GM19395 (cell line): ENCODE data around the gene MAP4K5.
"Not testable (repeated sequence)": the region's sequence is repeated elsewhere in the genome, so short reads cannot be mapped to it uniquely, and the experiment has no call there.

Experiments
- ATAC-seq: cut with Tn5 transposase; IDR thresholded peaks from one replicate; pipeline ENCODE4 v1.9.1; 2021; ENCODE audit warnings: mild to moderate bottlenecking, moderate library complexity; ENCODE audit not compliant: unreplicated experiment

MAP4K5 gene

DNA sequence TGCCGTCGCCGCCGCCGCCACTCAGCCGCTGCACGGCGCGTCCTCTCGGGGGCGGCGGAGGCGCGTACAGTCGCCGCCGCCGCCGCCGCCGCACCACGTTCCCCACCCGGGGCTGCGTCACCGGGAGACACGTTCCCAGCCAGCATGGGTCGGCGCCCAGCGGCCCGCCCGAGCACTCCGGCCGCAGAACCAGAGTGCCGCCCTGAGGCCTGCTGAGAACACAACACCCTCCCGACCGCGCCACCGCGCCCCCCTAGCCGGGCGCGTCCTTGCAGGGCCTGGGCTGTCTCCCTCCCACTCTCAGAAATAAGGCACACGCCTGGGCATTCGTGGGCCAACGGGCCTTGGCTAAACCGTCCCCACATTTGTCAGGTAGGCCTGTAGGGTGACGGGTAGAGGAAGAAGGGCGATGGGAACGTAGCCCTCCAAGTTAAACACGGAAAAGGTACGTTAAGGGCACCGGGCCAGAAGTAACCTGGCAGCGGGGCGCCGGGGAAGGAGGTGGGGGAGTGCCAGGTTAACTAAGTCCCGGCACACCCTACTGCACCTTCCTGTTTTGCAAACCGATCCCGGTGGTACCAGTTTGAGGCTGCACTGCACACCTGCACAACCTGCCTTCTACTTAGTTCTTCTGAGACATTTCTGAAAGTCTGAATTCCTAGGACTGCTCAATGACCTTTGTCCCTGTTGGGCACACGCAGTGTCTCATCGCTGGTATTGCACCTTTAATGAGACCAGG lies at the start of gene MAP4K5:
Gene MAP4K5 (minus strand): TSS at position 68 of the 739 bp plus-strand sequence. CDS start 520 bp downstream, outside the sequence.
- ATAC-seq: peak; percentile 92

DNA sequence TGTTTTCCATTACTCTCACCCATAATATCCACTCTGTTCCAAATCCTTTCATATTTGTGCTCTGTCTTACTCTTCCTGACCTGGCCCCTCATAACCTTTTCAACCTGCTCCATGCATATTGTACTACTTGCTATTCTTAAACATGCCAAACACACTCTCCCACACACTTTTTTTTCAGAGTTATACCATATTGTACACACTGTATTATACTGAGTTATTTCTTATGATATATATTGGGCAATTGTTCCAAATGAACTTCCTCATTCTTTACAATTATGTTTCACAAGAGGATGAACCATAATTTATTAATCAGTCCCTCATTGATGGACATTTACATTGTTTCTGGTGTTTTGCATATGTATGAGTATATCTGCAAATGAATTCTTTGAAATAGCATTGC lies 46.1 kb upstream of the MAP4K5 start:
- ATAC-seq: no peak

DNA sequence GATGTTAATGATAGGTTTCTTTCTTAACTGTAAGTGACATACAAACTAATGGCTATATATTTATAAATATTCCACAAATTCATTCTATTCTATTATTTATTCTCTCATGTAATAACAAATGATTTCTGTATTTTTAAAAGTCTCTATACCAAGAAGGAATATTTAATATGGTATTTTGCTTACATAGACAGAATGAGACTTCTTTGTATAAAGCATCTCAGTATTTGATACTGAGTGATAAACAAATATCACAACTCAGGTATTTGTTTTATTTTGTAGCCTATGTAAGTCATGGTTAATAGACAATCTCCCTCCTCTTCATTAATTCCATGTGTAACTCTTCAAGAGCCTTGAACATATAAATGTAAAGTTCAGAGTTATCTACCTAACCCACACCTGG lies 45.6 kb upstream of the MAP4K5 start:
- ATAC-seq: no peak

DNA sequence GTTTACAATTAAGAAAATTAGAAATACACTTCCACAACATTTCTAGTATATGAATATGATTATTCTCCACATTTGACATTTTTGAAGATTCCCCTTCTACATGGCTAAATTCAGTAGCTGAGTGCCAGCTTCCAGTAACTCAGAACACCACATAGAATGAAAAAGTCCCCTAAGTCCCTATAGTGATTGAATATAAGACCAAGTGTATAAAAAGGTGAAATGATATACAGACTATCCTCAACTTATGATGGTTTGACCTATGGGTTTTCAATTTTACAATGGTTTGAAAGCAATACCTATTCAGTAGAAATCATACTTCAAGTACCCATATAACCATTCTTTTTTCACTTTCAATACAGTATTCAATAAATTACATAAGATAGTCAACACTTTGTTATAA lies 43.4 kb upstream of the MAP4K5 start:
- ATAC-seq: no peak

DNA sequence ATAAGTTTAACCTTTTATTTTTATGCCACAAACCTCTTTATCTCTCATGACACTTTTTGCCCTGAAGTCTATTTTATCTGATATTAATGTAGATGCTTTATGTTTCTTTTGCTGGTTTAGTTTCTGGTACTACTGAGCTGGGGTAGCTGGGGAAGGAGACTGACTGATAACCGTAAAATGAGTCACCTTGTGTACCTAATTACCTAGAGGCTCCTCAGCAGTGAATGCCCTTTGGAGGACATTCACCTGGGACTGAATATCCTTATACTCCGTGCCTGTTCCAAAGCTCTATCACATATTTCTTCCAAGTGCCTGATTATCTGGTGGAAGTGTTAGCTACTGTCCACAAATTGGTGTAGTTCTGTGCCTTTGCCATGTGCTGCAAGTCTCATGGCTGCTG lies 41.5 kb upstream of the MAP4K5 start:
- ATAC-seq: no peak

DNA sequence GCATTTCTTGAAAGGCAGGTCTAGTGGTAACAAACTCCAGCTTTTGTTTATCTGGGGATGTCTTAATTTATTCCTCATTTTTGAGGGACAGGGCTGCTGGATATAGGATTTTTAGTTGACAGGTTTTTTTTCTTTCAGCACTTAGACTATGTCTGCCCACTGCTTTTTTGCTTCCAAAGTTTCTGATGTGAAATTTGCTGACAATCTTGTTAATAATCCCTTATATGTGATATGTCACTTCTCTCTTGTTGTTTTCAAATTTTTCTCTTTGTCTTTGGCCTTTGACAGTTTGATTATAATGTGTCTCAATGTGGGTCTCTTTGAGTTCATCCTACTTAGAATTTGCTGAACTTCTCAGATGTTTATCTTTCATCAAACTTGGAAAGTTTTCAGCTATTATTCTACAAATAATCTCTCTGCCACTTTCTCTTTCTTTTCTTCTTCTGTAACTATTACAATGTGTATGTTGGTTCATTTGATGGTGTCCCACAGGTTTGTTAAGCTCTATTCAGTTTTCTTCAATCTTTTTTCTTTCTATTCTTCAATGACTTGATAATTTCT lies 37.4 kb upstream of the MAP4K5 start:
- ATAC-seq: no peak

DNA sequence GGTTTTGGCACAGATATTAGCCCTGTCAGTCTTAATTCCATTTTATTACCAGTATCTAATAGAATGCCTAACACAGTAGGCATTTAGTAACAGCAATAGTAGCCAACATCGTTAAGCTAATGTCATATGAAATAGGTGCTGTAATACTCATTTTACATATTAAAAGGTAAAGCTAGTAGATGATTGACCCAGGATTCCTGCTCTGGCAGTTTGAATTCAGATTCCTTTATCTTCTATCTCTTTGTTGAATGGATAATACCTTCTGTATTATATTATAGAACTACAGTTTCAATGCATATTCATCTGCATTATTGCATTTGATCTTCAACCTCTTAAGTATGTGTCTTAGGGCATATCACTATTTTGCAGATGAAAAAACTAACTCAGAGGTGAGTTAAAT lies 30.5 kb upstream of the MAP4K5 start:
- ATAC-seq: no peak

DNA sequence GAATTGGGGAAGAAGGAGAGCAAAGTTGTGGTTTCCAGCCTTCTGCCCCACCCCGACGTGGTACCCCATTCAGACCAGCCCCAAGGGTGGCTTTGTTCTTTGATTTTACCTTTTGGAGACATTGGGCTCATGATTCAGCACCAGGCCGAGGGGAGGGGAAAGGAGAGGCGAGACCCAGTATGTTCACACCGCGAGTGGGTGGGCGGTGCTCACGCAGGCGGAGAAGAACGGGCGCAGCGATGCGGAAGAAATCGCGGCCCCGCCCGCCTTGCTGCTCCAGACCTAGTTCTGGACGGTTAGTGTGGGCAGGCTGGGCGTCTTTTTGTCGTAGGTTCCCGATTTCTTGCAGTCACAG lies 28.5 kb upstream of the MAP4K5 start:
- no peak for ATAC-seq

DNA sequence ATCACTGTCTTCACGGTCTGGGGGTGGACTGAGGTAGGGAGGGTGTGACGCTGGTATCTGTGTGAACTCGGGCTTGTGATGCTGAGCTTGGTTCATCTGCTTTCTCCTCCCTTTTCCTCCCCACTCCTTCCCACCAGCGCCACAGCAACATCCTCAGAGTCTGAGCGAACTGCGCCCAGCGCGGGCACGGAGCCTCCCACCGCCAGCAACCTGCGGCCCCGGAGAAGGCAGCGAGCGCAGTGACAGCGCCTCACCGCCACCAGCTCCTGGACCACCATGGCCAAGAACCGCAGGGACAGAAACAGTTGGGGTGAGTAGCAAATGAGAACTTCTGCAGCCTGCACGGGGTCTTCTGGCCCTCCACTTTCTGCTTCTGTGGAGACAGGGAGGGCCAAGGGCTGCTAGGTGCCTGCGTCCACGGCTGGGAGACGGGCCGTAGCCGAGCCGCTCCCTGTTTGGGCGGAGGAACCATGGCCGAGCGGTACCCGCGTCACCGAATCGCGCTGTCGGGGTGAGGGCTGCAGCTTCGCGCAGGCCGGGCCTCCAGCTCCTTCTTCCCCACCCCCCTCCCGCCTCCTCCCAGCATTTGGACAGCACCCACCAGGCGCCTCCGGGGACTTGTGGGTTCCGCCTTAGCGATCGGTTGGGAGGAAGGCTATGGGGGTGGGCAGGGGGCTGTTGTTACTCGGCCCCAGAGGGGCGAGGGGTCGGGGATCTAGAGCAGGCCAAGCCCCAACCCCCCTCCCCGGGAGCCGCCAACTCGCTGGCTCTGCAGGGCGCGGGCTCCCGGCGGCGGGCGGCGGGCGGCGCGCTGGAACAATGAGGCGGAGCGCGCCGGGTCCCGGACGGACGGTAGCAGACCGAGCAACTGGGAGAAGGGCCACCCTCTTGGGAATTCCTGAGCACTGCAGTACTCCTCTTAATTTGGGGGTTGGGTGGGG lies 27.9 kb upstream of the MAP4K5 start, which contains the start of gene ATL1:
Gene ATL1 (plus strand): TSS at position 156 of the 941 bp plus-strand sequence. CDS start 121 bp downstream, at position 277.
- ATAC-seq: no peak

DNA sequence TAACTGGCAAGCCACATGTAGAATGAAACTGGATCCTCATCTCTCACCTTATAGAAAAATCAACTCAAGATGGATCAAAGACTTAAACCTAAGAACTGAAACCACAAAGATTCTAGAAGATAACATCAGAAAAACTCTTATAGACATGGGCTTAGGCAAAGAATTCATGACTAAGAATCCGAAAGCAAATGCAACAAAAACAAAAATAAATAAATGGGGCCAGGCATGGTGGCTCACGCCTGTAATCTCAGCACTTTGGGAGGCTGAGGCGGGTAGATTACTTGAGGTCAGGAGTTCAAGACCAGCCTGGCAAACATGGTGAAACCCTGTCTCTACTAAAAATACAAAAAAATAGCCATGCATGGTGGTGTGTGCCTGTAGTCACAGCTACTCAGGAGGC lies 20.4 kb upstream of the MAP4K5 start:
- ATAC-seq: not testable (repeated sequence)

DNA sequence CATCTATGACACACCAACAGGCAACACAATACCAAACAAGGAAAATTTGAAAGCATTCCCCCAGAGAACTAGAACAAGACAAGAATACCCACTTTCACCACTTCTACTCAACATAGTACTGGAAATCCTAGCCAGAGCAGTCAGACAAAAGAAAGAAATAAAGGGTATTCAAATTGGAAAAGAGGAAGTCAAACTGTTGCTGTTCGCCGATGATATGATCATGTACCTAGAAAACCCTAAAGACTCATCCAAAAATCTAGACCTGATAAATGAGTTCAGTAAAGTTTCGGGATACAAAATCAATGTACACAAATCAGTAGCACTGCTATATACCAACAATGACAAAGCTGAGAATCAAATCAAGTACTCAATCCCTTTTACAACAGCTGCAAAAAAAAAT lies 19.5 kb upstream of the MAP4K5 start:
- no peak for ATAC-seq

DNA sequence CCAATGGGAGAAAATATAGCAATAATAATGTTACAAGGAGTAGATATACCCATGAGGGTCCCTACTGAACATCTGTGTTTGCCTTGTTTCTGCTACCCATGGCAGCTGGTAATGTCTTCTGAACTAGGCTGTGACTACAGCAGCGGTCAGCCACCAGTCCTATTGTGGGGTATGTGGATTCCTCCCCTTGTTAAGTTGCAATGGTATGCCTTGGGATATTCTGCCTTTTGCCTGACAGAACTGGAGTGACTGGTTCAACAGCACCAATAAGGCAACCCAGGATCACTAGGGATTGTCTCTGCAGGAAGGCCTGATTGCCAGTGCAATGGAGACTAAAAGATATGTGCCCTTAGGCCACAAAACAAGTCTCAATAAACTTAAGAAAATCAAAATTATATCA lies 17.9 kb upstream of the MAP4K5 start:
- ATAC-seq: no peak

DNA sequence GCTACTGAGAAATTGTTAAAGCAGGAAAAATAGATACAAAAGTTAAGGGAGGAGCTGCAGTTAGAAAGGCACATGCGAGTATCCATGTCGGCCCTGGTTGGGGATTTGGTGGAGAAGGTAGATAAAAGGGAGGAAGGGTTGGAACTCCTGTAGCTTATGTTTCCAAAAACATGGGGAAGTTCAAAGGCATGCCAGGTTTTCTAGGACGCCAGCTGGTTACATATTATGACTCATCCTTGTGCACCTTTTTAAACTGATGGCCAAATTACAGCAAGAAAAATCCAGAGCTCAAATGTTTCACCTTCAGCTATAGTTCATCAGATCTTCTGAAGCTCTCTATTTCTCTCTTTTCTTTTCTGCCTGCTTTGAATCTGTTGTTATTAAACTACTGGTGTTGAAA lies 13.2 kb upstream of the MAP4K5 start:
- ATAC-seq: no peak

DNA sequence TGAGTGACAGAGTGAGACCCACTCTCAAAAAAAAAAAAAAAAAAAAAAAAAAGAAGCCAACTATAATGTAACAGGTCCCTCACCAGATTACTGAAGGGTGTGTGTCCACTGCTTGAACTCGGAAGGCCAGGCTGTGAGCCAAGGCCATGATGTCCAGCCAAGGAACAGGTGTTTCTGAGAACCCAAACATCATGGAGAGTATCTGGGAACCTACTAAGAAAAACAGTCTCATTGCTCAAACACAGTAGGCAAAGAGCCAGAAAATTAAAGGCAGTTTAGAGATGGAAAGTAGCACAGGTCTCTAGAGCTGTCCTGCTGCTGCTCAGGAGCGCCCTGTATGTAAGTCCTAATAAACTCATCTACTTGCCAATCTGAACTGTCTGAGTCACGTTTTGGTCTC lies 12.5 kb upstream of the MAP4K5 start:
- ATAC-seq: no peak

DNA sequence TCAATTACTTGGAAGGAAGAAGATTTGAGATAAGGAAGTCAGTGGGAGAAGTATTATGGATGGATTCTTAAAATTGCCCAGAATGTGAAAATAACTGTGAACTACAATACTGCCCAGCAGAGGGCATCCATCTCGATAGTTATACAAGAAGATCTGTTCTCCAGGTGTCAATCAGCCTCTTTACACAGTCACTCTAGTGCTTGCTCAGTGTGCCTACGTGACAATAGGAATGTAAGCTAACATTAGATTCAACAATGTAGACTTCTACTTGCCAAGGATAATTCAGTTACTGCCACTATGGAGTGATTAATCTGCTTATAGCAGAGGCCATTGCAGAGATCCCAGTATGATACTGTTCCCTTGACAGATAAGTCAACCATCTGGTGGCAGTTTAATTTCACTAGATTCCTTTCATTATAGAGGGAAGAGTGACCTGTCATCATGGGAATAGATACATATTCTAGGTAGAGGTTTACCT lies 10.6 kb upstream of the MAP4K5 start:
- ATAC-seq: peak; percentile 78

DNA sequence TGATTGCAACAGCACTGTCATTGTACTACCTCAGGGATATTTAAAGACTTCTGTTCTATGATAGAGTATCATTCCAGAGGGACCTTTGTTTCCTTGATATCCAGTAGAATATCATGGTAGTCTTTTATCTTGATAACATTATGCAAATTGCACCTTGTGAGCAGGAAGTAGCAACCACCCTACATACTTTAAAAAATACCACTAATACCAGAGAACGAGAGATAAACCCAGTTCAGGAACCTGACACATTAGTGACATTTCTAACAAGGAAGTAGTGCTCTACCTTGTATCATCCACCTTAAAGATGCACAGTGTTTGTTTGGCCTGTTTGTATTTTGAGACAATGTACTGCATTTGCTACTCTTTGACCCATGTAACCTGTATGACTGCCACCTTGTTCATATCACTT lies 8.8 kb upstream of the MAP4K5 start:
- ATAC-seq: no peak

DNA sequence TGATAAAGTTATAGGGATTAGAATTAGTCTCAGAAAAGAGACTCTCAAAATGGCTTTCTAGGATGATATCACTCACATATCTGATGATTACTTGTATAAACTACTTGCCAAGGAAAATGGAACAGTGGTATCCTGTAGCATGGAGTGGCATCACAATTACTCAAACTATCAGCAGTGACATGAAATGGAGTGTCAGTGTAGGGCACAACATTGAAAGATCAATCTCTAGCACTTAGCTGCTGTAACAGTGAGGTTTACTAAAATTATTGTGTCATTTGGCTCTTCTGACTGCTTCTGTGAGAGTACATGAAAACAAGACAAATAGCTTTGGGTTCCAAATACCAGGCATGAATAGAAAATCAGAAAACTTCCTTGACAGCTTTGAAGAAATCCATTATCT lies 6.7 kb upstream of the MAP4K5 start:
- ATAC-seq: no peak

DNA sequence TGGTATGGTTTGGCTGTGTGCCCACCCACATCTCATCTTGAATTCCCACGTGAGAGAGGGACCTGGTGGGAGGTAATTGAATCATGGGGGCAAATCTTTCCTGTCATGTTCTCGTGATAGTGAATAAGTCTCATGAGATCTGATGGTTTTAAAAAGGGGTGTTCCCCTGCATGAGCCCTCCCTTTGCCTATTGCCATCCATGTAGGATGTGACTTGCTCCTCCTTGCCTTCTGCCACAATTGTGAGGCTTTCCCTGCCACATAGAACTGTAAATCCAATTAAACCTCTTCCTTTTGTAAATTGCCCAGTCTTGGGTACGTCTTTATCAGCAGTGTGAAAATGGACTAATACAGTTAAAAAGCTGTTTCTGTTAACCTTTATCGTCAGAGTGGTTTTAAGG lies 5.7 kb upstream of the MAP4K5 start:
- not testable (repeated sequence) for ATAC-seq

DNA sequence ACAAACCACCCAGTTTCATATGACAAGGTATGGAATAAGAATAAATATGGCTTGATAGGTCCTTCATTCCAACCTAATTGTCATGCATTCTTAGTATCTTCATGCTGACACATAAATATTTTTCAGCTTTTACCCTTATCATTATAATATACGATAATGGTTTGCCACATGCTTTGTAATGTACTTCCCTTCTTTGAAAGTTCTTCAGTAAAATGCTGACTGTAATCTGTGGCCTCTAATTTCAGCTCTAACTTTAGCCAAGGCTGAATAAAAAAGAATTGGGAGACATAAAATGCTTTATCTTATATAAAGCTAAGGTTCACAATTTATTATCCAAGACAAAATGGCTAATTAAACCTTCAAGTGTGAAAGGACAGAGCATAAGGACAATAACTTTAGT lies 2.6 kb upstream of the MAP4K5 start:
- no peak for ATAC-seq

DNA sequence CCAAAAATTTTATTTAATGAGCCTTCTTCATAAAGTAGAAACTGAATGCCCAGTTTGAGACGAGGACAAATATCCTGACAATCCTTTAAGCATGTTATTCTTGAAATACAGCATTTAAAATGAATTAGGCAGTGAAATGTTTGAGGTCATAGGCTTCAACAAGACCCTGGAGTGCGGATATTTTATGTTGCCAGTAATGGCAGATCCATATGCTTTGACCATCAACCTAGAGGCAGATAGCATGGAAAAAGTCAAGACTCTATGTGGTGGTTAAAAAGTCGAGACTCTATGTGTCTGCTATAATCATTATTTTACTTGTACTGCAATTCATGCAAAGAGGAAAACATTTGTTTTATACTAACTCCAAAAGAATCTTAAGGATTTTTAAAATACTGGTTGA lies 2.0 kb upstream of the MAP4K5 start:
- ATAC-seq: no peak

DNA sequence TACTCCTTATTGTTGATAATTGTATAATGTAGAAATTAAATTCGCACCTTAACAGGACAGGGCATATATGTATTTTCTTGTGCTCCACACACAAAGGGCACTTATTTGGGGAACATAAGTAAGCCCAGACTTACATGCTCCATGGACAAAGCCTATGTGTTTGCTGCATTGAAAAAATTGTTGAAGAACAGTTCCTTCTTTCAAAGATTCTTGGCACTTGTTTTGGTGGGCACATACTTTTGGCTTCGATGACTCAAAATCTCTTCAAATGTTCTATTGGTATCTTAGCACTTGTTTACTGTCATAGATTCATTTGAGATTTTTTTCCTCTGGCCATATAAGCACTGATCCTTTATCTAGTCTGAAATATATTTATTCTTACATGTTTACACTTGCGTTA lies 1.4 kb upstream of the MAP4K5 start:
- ATAC-seq: no peak
